Activated CD8-positive, alpha-beta memory T cell treated with anti-CD3 and anti-CD28 coated beads, Interleukin-2, amount 50 U/mL, for 48 hours (primary cell): ENCODE results near the gene MEIOC.

ENCODE experiments used
- DNase-seq: peaks from one replicate; pipeline ENCODE4 v3.0.0-alpha.2; 2020

The MEIOC gene

DNA sequence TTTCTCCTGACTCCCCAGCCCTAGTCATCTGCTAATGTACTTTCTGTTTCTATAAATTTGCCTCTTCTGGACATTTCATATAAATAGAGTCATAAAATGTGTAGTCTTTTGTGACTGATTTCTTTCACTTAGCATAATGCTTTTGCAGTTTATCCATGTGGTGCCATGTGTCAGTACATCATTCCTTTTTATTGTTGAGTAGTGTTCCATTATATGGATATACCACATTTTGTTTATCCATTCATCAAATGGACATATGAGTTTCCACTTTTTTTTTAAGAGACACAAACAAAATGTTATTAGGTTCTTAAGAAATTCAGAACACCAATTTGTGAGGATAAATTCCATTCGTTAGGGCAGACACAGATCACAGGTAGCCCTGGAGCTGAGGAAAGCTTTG is 63.2 kb downstream of the MEIOC start:
- DNase-seq, result no peak

- no peak for DNase-seq
These were observed 66.0 kb downstream of the MEIOC start for GRCh38 chr17:44722254-44722653.
